Activated CD8-positive, alpha-beta memory T cell treated with anti-CD3 and anti-CD28 coated beads, Interleukin-2, amount 10 ng/mL, durations not matched to agents 7 days and 5 days (primary cell): Measurements from ENCODE around the gene FAIM. TPM values are rescaled to one million over a fixed set of nuclear protein-coding genes. Genes with fewer than 3 reads are reported as not detected.
"Not testable (repeated sequence)": the region's sequence is repeated elsewhere in the genome, so short reads cannot be mapped to it uniquely, and the experiment has no call there.

Source experiments
- ATAC-seq: fragments of 150-1000 bp; cut with Tn5 transposase; one replicate; pipeline ENCODE4 v1.10.0; 2021; ENCODE audit warnings: moderate library complexity
- CTCF ChIA-PET: fragments of 350-600 bp; sonication (Branson Sonifier 250); formaldehyde crosslinking; loops from one replicate; lab custom pipeline; 2021; ENCODE audit warnings: antibody characterized with exemption; lab: Charles Lee
- DNase-seq: peaks from one replicate; pipeline ENCODE4 v3.0.0-alpha.2; 2020
- H3K27ac Mint-ChIP-seq: one replicate; pipeline ENCODE4 v1.8.0; 2021; ENCODE audit warnings: mild to moderate bottlenecking, mixed read lengths
- H3K27me3 Mint-ChIP-seq: one replicate; pipeline ENCODE4 v1.8.0; 2021; ENCODE audit warnings: mixed read lengths
- H3K36me3 Mint-ChIP-seq: one replicate; pipeline ENCODE4 v1.8.0; 2021; ENCODE audit warnings: mild to moderate bottlenecking, mixed read lengths
- H3K4me1 Mint-ChIP-seq: one replicate; pipeline ENCODE4 v1.8.0; 2021; ENCODE audit warnings: mixed read lengths
- H3K4me3 Mint-ChIP-seq: one replicate; pipeline ENCODE4 v1.8.0; 2021; ENCODE audit warnings: mild to moderate bottlenecking, moderate library complexity, mixed read lengths
- H3K9me3 Mint-ChIP-seq: one replicate; pipeline ENCODE4 v1.8.0; 2022; ENCODE audit warnings: low read depth, mixed read lengths
- total RNA-seq, 2 experiments: library from RNA; stranded (reverse); gene quantifications; one replicate each; pipeline ENCODE4 v1.2.3, GENCODE V29; 2021

The FAIM gene
- total RNA-seq, 2 experiments from 2014 or later: 2.2 to 4.7 TPM

DNA sequence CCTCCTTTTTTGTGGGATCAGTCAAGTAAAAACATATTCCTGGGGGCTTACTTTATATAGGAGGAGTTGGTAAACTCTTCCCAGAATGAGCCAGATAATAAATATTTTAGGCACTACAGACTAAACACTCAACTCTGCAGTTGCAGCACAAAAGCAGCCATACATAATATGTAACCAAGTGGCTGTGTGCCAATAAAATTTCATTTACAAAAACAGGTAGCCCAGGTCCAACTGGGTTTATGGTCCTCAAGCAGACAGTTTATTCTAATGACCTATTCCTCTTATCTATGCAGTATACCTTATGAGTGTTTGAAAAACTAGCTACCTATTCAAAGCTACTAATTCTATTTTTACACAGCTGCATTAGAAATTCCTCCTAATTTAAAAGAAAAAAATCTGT, 61.8 kb downstream of the FAIM start:
- H3K9me3 Mint-ChIP-seq: peaks cover 6% of the 10 kb centered on the region
- CTCF ChIA-PET: interaction anchor here (1.0 to 1.2 kb wide), 2 partner anchors 24 to 28 kb away, joined by 3 read pairs; no protein-coding TSS in a partner anchor
- DNase-seq: no peak
- H3K27ac Mint-ChIP-seq: no peak overlapping the region
- H3K36me3 Mint-ChIP-seq: peaks cover 27% of the 10 kb centered on the region
- H3K4me3 Mint-ChIP-seq: no peak overlapping the region
- H3K27me3 Mint-ChIP-seq: no peaks in the 10 kb centered on the region
- H3K4me1 Mint-ChIP-seq: no peaks in the 10 kb centered on the region
- no peak for ATAC-seq

DNA sequence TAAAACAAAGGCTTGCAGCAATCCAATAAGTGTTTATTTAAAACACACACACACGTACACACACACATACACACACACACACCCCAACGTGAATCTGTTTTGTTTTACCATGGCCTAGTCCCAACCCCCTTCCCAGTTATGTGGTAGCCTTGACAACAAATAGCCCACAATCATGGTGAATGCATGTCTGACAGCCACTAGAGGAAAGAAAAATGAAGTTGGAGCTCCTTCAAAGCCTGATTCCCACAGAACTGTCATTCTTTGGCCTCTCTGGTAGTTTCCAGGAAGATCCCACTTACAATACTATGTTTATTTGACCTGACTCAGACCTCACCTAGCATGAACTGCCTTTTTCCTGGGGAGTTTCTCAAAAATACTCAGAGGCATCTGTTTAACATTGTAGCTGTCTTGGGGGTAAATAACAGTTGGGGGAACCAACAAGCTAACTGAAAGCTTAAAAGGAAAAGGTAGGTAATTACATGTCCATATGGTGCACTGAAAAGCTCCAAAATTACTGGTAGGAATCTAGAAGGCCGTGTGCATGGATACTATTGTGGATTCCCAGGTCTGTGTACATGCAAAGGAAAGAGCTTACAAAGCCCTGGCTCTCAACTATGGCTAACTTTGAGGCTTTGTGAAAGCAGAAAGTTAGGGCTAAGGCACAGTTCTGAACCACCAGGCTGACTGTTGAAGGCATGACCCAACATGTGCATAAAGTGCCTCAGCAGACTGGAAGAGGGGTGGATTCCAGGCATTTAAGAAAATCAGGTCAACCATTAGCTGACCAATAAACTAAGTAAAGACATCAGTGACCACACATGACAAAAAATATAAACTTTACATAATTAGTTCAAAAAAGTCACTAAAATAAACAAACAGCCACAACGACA, 65.3 kb downstream of the FAIM start:
- no peaks in the 10 kb centered on the region for H3K27me3 Mint-ChIP-seq
- H3K4me1 Mint-ChIP-seq: no peaks in the 10 kb centered on the region
- H3K4me3 Mint-ChIP-seq: no peak overlapping the region
- peaks cover 10% of the 10 kb centered on the region for H3K9me3 Mint-ChIP-seq
- DNase-seq (no peak), ATAC-seq (no peak)
- H3K36me3 Mint-ChIP-seq: peaks cover 37% of the 10 kb centered on the region
- CTCF ChIA-PET: interaction anchor here (0.6 to 1.4 kb wide), 3 partner anchors 21 to 250 kb away, joined by 3 read pairs; no protein-coding TSS in a partner anchor
- no peak overlapping the region for H3K27ac Mint-ChIP-seq

DNA sequence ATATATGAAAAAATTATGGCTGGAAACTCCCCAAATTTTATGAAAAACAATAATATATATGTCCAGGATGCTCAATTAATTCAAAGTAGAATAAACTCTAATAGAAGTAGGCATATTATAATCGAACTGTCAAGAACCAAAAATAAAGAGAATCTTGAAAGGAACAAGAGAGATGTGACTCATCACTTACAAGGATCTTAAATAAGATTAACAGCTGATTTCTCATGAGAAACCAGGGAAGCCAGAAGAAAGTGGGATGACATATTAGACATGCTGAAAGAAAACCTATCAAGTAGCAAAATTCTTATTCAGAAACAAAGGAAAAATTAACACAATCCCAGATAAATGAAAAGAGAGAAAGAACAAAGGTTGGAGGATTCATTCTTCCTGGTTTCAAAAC, 66.8 kb downstream of the FAIM start:
- no peak for ATAC-seq
- Mint-ChIP-seq H3K4me1 (no peaks in the 10 kb centered on the region), H3K4me3 (no peak overlapping the region), H3K9me3 (peaks cover 10% of the 10 kb centered on the region), H3K27me3 (no peaks in the 10 kb centered on the region), H3K36me3 (peaks cover 37% of the 10 kb centered on the region), H3K27ac (no peak overlapping the region)
- DNase-seq: no peak
- CTCF ChIA-PET: no interaction called here

DNA sequence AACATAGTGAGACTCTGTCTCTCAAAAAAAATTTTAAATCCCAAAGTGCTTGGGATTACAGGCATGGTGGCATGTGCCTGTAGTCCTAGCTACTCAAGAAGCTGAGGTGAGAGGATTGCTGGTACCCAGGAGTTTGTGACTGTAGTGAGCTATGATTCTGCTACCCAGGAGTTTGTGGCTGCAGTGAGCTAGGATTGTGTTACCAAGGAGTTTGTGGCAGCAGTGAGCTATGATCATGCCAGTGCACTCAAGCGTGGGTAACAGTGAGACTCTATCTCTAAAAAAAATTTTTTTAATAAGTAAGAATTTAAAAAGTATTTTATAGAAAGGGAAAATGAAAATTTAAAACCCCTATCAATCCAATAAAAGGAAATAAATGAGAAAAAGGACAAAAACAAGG, 69.5 kb downstream of the FAIM start:
- Mint-ChIP-seq H3K27me3 (no peaks in the 10 kb centered on the region), H3K4me3 (no peak overlapping the region), H3K36me3 (peaks cover 34% of the 10 kb centered on the region), H3K27ac (no peak overlapping the region), H3K9me3 (peaks cover 10% of the 10 kb centered on the region), H3K4me1 (no peaks in the 10 kb centered on the region)
- no peak for DNase-seq
- CTCF ChIA-PET: interaction anchor here (1.7 kb wide), 1 partner anchor 199 kb away, joined by 3 read pairs; no protein-coding TSS in a partner anchor
- no peak for ATAC-seq

DNA sequence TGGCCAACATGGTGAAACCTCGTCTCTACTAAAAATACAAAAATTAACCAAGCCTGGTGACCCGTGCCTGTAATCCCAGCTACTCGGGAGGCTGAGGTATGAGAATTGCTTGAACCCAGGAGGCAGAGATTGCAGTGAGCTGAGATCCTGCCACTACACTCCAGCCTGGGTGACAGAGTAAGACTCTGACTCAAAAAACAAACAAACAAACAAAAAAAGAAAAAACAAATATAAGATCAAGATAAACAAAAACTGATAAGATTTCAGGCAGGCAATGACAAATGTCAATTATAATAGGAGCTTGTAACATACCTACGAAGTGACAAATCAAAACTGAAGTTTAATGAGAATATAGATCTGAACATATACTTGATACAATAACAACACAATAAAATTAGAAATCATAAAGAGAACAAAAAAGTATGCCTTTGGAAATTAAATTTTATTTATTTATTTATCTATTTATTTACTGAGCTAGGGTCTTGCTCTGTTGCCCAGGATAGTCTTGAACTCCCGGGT, 70.4 kb downstream of the FAIM start:
- Mint-ChIP-seq H3K27me3 (no peaks in the 10 kb centered on the region), H3K36me3 (peaks cover 25% of the 10 kb centered on the region)
- CTCF ChIA-PET: interaction anchor here (1.1 to 2.0 kb wide), 3 partner anchors 84 to 237 kb away, joined by 3 to 8 read pairs (median 3); no protein-coding TSS in a partner anchor

DNA sequence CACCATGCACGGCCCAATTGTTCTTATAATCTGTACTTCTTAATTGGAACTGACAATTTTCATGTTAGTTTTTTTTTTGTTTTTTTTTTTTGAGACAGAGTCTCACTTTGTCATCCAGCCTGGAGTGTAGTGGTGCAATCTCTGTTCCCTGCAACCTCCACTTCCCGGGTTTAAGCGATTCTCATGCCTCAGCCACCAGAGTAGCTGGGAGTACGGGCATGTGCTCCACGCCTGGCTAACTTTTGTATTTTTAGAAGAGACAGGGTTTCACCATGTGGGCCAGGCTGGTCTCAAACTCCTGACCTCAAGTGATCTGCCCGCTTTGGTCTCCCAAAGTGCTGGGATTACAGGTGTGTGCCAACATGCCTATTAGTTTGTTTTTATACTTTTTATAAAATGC, 72.4 kb downstream of the FAIM start:
- H3K27me3 Mint-ChIP-seq, CTCF ChIA-PET, H3K27ac Mint-ChIP-seq, H3K36me3 Mint-ChIP-seq, H3K4me1 Mint-ChIP-seq, DNase-seq, H3K4me3 Mint-ChIP-seq, ATAC-seq, H3K9me3 Mint-ChIP-seq: not testable (repeated sequence)

More for the DNA sequence above, 70.4 kb downstream of the FAIM start:
- ATAC-seq: no peak
- no peak overlapping the region for H3K4me3 Mint-ChIP-seq
- DNase-seq: no peak
- peaks cover 10% of the 10 kb centered on the region for H3K9me3 Mint-ChIP-seq
- no peaks in the 10 kb centered on the region for H3K4me1 Mint-ChIP-seq
- no peak overlapping the region for H3K27ac Mint-ChIP-seq

DNA sequence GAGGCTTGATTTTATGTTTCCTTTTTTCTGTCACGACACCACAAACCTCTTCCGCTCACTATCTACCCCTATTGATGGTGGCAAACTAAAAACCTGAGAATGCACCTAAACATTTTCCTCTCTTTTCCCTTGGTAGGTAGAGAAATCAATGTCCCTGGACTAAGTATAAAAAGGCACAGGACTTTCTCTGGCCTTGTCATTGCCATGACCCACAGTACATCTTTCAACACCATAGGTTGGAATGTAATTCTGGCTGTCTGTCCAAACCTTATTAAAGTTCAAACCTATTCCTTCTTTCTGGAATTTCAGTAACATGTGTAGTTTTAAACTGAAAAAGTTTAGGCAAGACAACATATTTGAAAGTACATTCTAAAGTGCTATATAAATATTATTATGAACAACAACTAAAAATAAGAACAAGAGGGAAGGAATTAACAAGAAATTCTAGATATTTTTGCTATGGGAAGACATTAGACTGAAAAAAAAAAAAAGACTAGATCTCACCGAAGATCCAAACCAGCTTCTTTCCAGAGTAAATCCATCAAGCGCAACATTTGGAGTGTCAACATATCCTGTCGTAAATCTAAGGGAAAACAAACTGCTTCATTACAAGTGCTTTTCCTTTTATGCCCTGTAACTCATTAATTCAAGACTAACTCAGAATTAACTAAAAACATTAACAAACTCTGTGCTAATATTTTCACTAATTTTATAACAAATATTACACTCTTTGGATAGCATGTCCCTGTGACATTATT, 73.1 kb downstream of the FAIM start:
- H3K27me3 Mint-ChIP-seq: no peaks in the 10 kb centered on the region

DNA sequence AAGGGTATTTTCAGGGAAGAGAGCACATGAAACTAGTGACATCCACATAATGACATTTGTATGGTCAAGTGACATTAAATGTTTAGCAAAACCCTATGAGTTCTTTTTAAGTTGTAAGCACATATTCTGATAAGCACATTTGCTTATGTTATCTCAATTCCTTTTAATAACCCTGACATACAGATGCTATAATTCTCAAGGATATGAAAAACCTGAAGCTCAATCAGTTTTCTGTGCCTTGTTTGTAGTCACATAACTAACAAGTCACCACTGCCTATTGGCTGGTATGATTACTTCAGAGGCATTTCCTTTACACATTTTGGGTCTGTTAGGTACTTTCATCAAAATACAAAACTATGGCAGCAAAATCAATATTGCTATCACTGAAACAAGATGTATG, 74.1 kb downstream of the FAIM start:
- Mint-ChIP-seq H3K4me3 (no peak overlapping the region), H3K4me1 (peaks cover 13% of the 10 kb centered on the region), H3K9me3 (no peaks in the 10 kb centered on the region), H3K27me3 (no peaks in the 10 kb centered on the region), H3K36me3 (no peaks in the 10 kb centered on the region), H3K27ac (no peak overlapping the region)
- no peak for ATAC-seq
- DNase-seq: no peak
- CTCF ChIA-PET: interaction anchor here (1.1 kb wide), 1 partner anchor 233 kb away, joined by 6 read pairs; no protein-coding TSS in a partner anchor

More for the DNA sequence above, 73.1 kb downstream of the FAIM start:
- Mint-ChIP-seq H3K36me3 (peaks cover 3% of the 10 kb centered on the region), H3K4me1 (peaks cover 5% of the 10 kb centered on the region), H3K9me3 (no peaks in the 10 kb centered on the region), H3K4me3 (no peak overlapping the region), H3K27ac (no peak overlapping the region)
- CTCF ChIA-PET: no interaction called here
- ATAC-seq (no peak), DNase-seq (no peak)

Other genes with a start within 250 kb of the FAIM start
- under 1 TPM; 0.23 to 0.26 TPM for gene ESYT3, start 174.2 kb upstream of the FAIM start, total RNA-seq
- gene CEP70, start 14.5 kb upstream of the FAIM start, total RNA-seq: 10 to 100 TPM in 1 of 2 experiments, 1 to 10 TPM in 1; 9.8 to 10.5 TPM
- gene PIK3CB, start 226.2 kb downstream of the FAIM start, total RNA-seq: 1 to 10 TPM; 7.1 to 8.4 TPM